Transverse colon (tissue), 4 donors: ENCODE data around the gene OTUD3.

ENCODE experiments used
- CTCF ChIP-seq, 5 experiments: fragments of 200-600 bp in 3 of 5; fragments of 450-650 bp in 2 of 5; sonication (generic) in 3 of 5; IDR thresholded peaks; 1 replicate in 2 of 5; 2 replicates in 3 of 5; pipeline ENCODE4 v1.5.1; 2016 to 2017; ENCODE audit warnings: antibody characterized with exemption in 5 of 5, inconsistent platforms in 3 of 5, mild to moderate bottlenecking in 2 of 5, moderate library complexity in 1 of 5
- EP300 ChIP-seq: sonication (generic); formaldehyde crosslinking; IDR thresholded peaks from one replicate; pipeline ENCODE4 v1.6.1; 2017; ENCODE audit warnings: antibody characterized with exemption, low read depth
- POLR2A ChIP-seq: fragments of 450-650 bp; IDR thresholded peaks from one replicate; pipeline ENCODE4 v1.6.1; 2016; ENCODE audit warnings: antibody characterized with exemption, mild to moderate bottlenecking, moderate library complexity
- POLR2AphosphoS5 ChIP-seq, 3 donors: sonication (generic); formaldehyde crosslinking; IDR thresholded peaks; one replicate each; pipeline ENCODE4 v1.6.1; 2016; ENCODE audit warnings: antibody characterized with exemption in 3 of 3

GRCh38 chr1:19888112-19888511, 5.9 kb downstream of the OTUD3 start:
- TF ChIP-seq CTCF (IDR thresholded peaks at IDR 0.05) (no peak), POLR2AphosphoS5 (IDR thresholded peaks at IDR 0.05) (no peak), POLR2A (no peak), EP300 (no peak)
